Measurements from ENCODE around the gene ELK4.

GRCh38 chr1:205631768-205632668 lies at the start of gene ELK4:
- peak; percentile 69 for TF ChIP-seq CTCF (IDR thresholded peaks at IDR 0.05)
- no peak for TF ChIP-seq EZH2 (IDR thresholded peaks at IDR 0.05)
